Choroid plexus epithelial cell (primary cell): ENCODE measurements around the gene GPR152.

Experiments
- DNase-seq: peaks from one replicate; pipeline ENCODE4 v3.0.0-alpha.2; 2010; ENCODE audit warnings: low read depth
- H3K4me3 ChIP-seq: 2 replicates; pipeline ENCODE4 v1.5.1; 2011; ENCODE audit warnings: low read depth, mild to moderate bottlenecking, control low read depth, low read length, moderate library complexity
- CTCF ChIP-seq: conservative IDR thresholded peaks from 2 replicates; pipeline ENCODE4 v1.5.1; 2011; ENCODE audit warnings: low read depth, mild to moderate bottlenecking, control low read depth, inconsistent platforms, low read length, moderate library complexity

Gene GPR152

GRCh38 chr11:67457453-67457852, 4.9 kb upstream of the GPR152 start:
- H3K4me3 ChIP-seq = no peak overlapping the region
- no peak for DNase-seq

GRCh38 chr11:67456068-67456705, 3.7 kb upstream of the GPR152 start:
- no peak for DNase-seq
- TF ChIP-seq CTCF = no peak
- H3K4me3 ChIP-seq = no peak overlapping the region

More at GRCh38 chr11:67457453-67457852, 4.9 kb upstream of the GPR152 start:
- no peak for TF ChIP-seq CTCF

GRCh38 chr11:67455054-67455453, 2.5 kb upstream of the GPR152 start, which contains the start of gene CABP4:
CABP4 (plus strand) TSS chr11:67455354; CDS start chr11:67455424, 70 bp downstream.
- DNase-seq = no peak
- TF ChIP-seq CTCF = no peak
- no peak within 1 kb of the TSS for H3K4me3 ChIP-seq

- no peak for DNase-seq
- H3K4me3 ChIP-seq = no peak overlapping the region
- no peak for TF ChIP-seq CTCF
These were observed 1.5 kb upstream of the GPR152 start for GRCh38 chr11:67453816-67454732.

GRCh38 chr11:67451658-67451976, 912 bp downstream of the GPR152 start:
- TF ChIP-seq CTCF = no peak
- DNase-seq = no peak
- H3K4me3 ChIP-seq = no peak overlapping the region

- no peak overlapping the region for H3K4me3 ChIP-seq
- no peak for DNase-seq
- no peak for TF ChIP-seq CTCF
These were observed 1.5 kb downstream of the GPR152 start for GRCh38 chr11:67450796-67451657.
